Measurements from ENCODE around the gene EIF4G3. TPM values are rescaled to one million over a fixed set of nuclear protein-coding genes. Genes with fewer than 3 reads are reported as not detected.

The EIF4G3 gene
- polyA plus RNA-seq, 3 donors, result 5.1 to 34.2 (median 5.8) TPM

DNA sequence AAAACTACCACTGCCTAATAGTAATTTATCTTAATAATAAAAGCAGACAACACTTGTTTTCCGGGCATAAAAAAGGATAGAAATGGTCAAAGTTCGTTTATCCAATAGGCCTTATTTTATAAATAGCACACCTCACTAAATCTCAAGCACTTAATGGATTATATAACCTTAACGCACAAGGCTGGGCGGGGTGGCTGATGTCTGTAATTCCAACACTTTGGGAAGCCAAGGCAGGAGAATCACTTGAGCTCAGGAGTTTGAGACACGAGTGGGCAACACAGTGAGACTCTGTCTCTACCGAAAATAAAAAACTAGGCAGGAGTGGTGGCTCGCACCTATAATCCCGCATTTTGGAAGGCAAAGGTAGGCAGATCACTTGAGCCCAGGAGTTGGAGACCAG is 12.4 kb downstream of the EIF4G3 start:
- H3K79me2 ChIP-seq (ENCODE audit: insufficient read depth, low read length), result peaks cover 76% of the 10 kb centered on the region
- no peak for DNase-seq
- no peak overlapping the region for H3K9ac ChIP-seq (ENCODE audit: insufficient read depth, low read length, poor library complexity, severe bottlenecking)
- H3K9me3 ChIP-seq (replicated peaks in 1 of 2; ENCODE audit: control insufficient read depth in 1 of 2, insufficient read depth in 1 of 2, low read length in 2 of 2), result no peaks in the 10 kb centered on the region
- no peaks in the 10 kb centered on the region for H3K9me3 Mint-ChIP-seq
- no peak overlapping the region for H3K4me3 Mint-ChIP-seq
- peak overlapping the region in 1 of 7 donors; percentile 52 for H3K27ac Mint-ChIP-seq
- H3K27me3 ChIP-seq (ENCODE audit: control insufficient read depth in 2 of 2, insufficient read depth in 2 of 2, low read length in 2 of 2), result no peaks in the 10 kb centered on the region
- TF ChIP-seq CTCF (IDR thresholded peaks at IDR 0.05), result no peak
- no peak overlapping the region for H3K27ac ChIP-seq (ENCODE audit: low read depth in 1 of 2, low read length in 2 of 2)
- peaks cover 48 to 73% of the 10 kb centered on the region in 2 donors for H3K36me3 Mint-ChIP-seq
- peaks cover 23 to 78% of the 10 kb centered on the region in 2 donors for H3K36me3 ChIP-seq (replicated peaks in 1 of 2; ENCODE audit: control insufficient read depth in 1 of 2, insufficient read depth in 2 of 2, low read length in 2 of 2)
- WGBS (ENCODE audit: insufficient coverage), result 100% methylated on average over 6 of the region's 8 CpGs
- H3K4me2 ChIP-seq (replicated peaks; ENCODE audit: extremely low read depth, low read length, poor library complexity, severe bottlenecking), result no peak overlapping the region
- no peaks in the 10 kb centered on the region for H3K27me3 Mint-ChIP-seq (ENCODE audit: low read depth in 3 of 3)
- H3K4me1 Mint-ChIP-seq, result peaks cover 17% of the 10 kb centered on the region
- intact Hi-C loops (cut with micrococcal nuclease), result no loop called here
- H2AFZ ChIP-seq (ENCODE audit: insufficient read depth, low read depth, low read length, poor library complexity, severe bottlenecking), result no peak overlapping the region
- H4K20me1 ChIP-seq (ENCODE audit: insufficient read depth, low read length), result peaks cover 61% of the 10 kb centered on the region
- H3K4me1 ChIP-seq (ENCODE audit: control insufficient read depth in 1 of 2, insufficient read depth in 2 of 2, low read length in 2 of 2), result peaks cover 8 to 10% of the 10 kb centered on the region in 2 donors
- H3K4me3 ChIP-seq (replicated peaks in 1 of 3; ENCODE audit: low read depth in 2 of 3, low read length in 3 of 3), result no peak overlapping the region

DNA sequence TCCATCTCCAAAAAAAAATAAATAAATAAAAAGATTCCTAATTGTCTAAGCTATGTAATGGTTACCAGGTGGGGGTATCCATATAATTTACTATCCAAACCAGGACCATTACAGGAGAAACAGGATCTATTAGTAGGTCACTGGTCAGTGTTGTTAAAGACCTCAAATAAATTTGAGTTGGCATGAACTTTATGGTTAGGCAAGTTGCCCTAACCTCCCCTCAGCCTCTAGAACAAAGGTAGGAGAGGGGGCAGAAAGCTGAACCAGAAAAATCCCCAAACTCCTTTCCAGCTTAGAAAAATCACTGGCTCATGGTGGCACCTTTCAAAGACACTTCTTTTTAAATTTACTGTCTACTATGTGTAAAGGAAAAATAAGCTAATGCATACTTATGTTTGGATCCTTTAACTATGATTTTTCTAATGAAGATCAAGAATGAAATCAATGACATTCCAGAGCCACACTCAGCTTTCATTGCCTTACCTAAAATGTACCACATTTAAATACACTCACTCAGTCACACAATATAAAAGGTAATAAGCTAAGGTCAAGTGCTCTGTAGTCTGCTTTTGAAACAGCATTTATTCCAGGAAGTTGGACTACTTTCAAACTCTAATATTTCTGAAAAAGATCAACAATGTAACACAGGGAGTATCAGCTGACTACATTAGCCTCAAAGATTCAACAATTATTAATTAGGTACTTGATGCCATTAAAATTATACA is 13.8 kb downstream of the EIF4G3 start:
- H3K9ac ChIP-seq (ENCODE audit: insufficient read depth, low read length, poor library complexity, severe bottlenecking), result no peak overlapping the region
- H3K4me2 ChIP-seq (replicated peaks; ENCODE audit: extremely low read depth, low read length, poor library complexity, severe bottlenecking), result no peak overlapping the region
- peaks cover 8 to 10% of the 10 kb centered on the region in 2 donors for H3K4me1 ChIP-seq (ENCODE audit: control insufficient read depth in 1 of 2, insufficient read depth in 2 of 2, low read length in 2 of 2)
- no peak overlapping the region for H3K27ac ChIP-seq (ENCODE audit: low read depth in 1 of 2, low read length in 2 of 2)
- Mint-ChIP-seq H3K9me3 (no peaks in the 10 kb centered on the region), H3K27ac (no peak overlapping the region), H3K4me3 (no peak overlapping the region), H3K36me3 (peaks cover 53 to 75% of the 10 kb centered on the region in 2 donors), H3K4me1 (peaks cover 20% of the 10 kb centered on the region), H3K27me3 (ENCODE audit: low read depth in 3 of 3) (no peaks in the 10 kb centered on the region)
- H2AFZ ChIP-seq (ENCODE audit: insufficient read depth, low read depth, low read length, poor library complexity, severe bottlenecking), result no peak overlapping the region
- TF ChIP-seq CTCF (IDR thresholded peaks at IDR 0.05), result no peak
- H3K36me3 ChIP-seq (replicated peaks in 1 of 2; ENCODE audit: control insufficient read depth in 1 of 2, insufficient read depth in 2 of 2, low read length in 2 of 2), result peaks cover 20 to 74% of the 10 kb centered on the region in 2 donors
- intact Hi-C loops (cut with micrococcal nuclease), result no loop called here
- H3K9me3 ChIP-seq (replicated peaks in 1 of 2; ENCODE audit: control insufficient read depth in 1 of 2, insufficient read depth in 1 of 2, low read length in 2 of 2), result no peaks in the 10 kb centered on the region
- H3K4me3 ChIP-seq (replicated peaks in 1 of 3; ENCODE audit: low read depth in 2 of 3, low read length in 3 of 3), result no peak overlapping the region
- H3K79me2 ChIP-seq (ENCODE audit: insufficient read depth, low read length), result peaks cover 84% of the 10 kb centered on the region
- no peaks in the 10 kb centered on the region for H3K27me3 ChIP-seq (ENCODE audit: control insufficient read depth in 2 of 2, insufficient read depth in 2 of 2, low read length in 2 of 2)
- no peak for DNase-seq
- peaks cover 58% of the 10 kb centered on the region for H4K20me1 ChIP-seq (ENCODE audit: insufficient read depth, low read length)
